ELR (cell line): ENCODE data around the gene KIF17.

Experiments
- DNase-seq: peaks from one replicate; pipeline ENCODE4 v3.0.0-alpha.2; 2015; ENCODE audit warnings: low read depth

Gene KIF17

GRCh38 chr1:20625176-20626097 is 92.4 kb downstream of the KIF17 start:
- DNase-seq, result no peak

- DNase-seq, result no peak
Observed at GRCh38 chr1:20624709-20625108, 93.1 kb downstream of the KIF17 start.

- DNase-seq, result no peak
Observed at GRCh38 chr1:20621012-20621411, 96.8 kb downstream of the KIF17 start.

GRCh38 chr1:20619999-20620398 is 97.8 kb downstream of the KIF17 start:
- no peak for DNase-seq

GRCh38 chr1:20618550-20618949 is 99.3 kb downstream of the KIF17 start:
- no peak for DNase-seq

- no peak for DNase-seq
Observed at GRCh38 chr1:20616847-20617487, 100.8 kb downstream of the KIF17 start.

- DNase-seq, result peak; percentile 21
Observed at GRCh38 chr1:20615946-20616846, 101.6 kb downstream of the KIF17 start.

- DNase-seq, result no peak
Observed at GRCh38 chr1:20614131-20614579, 103.7 kb downstream of the KIF17 start.
